ENCODE results near the gene DKK3.

DKK3 gene

DNA sequence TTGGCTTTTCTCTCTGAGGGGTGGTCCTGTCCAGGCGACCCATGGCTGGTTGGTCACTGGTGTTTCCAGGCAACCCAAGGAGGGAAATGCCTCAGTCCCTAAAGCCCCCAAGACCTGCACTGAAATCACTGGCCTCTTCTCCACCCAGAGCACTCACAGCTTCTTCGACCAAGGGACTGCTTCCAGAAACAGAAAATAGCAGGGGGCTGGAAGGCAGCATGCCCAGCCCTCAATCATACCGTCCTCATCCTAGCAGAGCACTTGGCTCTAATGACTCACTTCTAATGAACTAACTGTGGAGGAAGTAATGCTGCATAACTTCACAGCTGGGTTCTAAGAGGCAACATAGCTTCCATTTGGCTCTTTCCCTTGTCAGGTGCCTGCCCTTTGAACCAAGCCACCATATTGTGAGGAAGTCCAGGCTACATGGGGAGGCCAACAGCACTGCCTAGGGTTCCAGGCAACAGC, 27.6 kb downstream of the DKK3 start:
- no peak for DNase-seq

- no peak for DNase-seq
Measured at GRCh38 chr11:11980200-11980599, 28.2 kb downstream of the DKK3 start.

DNA sequence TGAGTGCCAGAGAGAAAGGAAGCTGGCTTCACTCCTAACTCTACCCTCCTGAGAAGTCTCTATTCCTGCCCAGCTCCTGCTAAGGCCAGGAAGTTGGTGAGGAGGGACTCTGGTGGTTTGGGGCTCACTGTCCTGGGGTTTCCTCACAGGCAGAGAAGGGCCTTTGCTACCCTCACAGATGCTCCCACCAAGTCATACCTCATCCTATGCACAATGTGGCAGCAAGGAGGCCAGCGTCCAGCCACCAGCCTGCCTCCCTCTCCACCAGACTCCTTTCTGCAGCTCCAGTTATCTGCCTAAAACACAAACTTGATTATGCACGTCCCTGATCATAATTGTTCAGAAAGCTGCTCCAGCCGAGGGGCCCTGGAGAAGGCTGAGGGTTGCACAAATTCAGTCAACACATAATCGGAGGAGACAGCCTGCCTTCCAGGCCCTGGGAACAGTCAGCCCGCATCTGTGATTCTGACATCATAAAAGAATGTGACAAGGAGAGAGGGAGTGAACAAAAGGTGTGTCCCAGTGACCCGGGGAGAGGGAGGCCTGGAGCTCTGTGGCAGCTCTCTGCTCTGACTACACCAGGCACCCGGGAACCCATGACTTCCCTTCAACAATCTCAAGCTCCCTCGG, 28.8 kb downstream of the DKK3 start:
- DNase-seq = peak; percentile 90

DNA sequence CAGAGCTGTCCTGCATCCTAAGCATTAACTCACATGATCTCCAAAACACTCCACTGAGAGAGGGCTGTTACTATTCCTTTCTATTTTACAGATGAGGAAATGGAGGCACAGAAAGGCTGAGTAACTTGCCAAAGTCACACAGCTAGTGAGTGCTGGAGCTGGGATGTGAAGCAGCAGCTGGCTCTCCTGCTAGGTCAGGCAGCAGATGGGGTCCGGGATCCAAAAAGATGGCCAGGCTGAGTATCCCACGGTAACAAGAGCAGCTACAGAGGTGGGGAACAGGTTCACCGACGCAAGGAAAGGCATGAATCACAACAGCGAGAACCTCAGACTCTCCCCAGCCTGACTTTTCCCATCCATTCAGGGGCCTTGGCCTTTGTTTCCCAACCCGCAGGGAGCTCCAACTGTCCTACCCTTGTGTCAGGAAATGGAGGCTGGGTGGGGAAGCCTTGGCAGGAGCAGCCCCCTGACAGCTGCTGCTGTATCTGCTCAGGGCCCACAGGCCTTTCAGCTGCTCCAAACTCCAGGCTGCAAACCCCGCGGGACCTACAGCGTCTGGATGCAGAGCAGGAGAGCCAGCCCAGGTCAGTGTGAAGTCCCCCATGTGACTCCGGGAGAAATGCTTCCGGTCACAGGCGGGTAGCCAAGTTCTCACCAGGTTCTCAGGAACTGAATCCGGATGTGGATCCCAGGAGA, 29.5 kb downstream of the DKK3 start:
- peak; percentile 80 for DNase-seq

GRCh38 chr11:11978098-11978637, 30.3 kb downstream of the DKK3 start:
- DNase-seq = no peak

DNA sequence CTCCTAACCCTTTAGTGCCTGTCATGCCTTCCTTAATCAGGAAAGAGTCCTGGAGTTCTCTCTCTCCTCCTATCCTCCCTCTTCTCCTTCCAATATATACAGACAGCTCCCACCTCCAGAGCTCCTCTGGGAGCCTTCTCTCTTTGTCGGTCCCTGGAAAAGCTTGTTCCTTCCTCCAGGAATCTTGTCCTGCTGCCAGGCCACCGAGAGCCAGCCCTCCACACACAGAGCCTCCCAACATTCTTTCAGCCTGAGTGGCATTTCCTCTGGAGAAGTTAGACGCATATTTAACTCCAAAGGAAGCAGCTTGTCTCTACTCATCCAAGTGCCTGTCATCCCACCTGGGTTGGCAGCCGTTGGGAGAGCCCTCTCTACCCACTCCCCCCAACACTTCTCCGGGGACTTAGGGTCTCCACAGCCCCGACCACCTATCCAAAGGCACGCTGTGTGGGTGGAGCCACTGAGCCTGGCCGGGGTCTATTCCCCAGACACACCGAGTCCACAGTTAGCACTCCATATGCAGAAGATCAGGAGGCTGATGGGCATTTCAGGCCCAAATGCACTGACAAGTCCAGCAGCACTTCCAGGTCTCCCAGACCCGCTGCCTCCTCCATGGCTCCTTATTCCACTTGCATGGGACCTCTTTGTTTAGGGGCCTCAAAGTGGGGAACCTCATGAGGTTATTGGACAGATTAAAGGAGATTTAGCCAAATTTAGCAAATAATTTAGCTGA, 31.1 kb downstream of the DKK3 start:
- no peak for DNase-seq

- no peak for DNase-seq
Measured at GRCh38 chr11:11976481-11977127, 31.8 kb downstream of the DKK3 start.

GRCh38 chr11:11975201-11976092, 33.0 kb downstream of the DKK3 start:
- DNase-seq = no peak

- no peak for DNase-seq
Measured at GRCh38 chr11:11973866-11974265, 34.6 kb downstream of the DKK3 start.

- DNase-seq = peak; percentile 30
Measured at GRCh38 chr11:11973361-11973800, 35.0 kb downstream of the DKK3 start.

DNA sequence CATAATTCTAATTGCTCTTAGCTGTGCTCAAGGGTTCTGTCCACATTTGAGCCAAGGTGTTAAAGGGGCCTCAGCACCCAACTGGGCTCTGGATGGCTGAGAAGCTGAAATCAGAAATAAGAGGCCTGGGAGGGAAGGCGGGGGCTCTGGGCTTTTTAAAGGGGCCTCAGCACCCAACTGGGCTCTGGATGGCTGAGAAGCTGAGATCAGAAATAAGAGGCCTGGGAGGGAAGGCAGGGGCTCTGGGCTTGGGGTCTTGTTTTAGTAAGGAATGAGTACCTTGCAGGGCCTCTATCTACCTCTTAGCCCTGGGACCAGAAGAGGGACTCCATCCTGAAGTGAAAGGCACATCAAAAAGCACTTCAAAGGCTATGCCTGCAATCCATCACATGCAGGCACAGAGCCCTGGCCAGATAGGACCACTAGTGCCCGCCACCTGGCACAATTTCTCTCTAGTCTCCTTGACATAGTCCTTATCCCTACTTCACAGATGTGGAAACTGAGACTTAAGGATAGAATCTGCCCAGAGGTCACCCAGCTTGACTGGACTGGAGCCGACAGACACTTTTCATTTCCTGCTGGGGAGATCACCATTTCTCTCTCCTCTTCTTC, 35.6 kb downstream of the DKK3 start:
- no peak for DNase-seq

DNA sequence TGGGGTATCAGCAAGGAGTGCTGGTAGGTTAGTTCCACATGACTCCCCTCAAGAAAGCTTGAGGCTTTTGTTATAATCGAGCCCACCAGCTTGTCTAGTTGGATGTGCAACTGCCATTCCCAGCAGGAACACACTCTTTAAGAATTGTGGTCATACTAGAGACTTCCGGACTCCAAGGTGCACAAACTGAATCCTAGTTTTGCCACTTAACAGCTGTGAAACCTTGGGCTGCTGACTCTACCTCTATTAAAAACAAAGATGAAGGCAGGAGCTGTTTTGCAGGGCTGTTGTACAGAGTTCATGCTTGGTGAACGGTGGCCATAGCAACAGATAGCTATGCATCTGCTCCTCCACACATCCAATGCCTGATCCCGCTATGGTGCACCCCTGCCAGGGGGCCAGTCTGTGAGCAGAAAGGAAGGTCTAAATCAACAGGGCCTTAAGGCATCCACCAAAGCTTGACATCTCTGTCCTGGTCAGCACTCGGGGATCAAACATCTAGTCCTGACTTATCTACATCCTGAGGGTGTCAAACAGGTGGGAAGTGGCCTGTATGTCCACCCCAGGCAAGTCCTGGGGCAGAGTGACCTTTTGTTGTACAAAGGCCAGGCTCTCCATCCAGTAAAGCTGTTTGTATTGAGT, 36.4 kb downstream of the DKK3 start:
- peak; percentile 70 for DNase-seq

DNA sequence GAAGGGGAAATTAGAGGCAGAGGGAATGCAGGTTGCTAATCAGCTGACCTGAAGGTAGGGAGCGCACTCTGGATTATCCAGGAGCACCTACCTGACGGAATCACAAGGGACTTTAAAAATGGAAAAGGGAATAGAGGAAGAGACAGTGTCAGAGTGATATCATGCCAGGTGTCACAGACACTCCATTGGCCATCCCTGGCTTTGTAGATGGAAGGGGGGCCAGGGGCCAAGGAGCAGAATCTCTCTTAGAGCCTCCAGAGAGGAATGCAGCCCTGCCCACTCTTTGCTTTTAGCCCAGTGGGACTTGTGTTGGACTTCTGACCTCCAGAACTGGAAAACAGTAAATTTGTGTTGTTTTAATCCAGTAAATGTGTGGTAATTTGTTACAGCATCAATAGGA, 37.9 kb downstream of the DKK3 start:
- peak; percentile 8 for DNase-seq

DNA sequence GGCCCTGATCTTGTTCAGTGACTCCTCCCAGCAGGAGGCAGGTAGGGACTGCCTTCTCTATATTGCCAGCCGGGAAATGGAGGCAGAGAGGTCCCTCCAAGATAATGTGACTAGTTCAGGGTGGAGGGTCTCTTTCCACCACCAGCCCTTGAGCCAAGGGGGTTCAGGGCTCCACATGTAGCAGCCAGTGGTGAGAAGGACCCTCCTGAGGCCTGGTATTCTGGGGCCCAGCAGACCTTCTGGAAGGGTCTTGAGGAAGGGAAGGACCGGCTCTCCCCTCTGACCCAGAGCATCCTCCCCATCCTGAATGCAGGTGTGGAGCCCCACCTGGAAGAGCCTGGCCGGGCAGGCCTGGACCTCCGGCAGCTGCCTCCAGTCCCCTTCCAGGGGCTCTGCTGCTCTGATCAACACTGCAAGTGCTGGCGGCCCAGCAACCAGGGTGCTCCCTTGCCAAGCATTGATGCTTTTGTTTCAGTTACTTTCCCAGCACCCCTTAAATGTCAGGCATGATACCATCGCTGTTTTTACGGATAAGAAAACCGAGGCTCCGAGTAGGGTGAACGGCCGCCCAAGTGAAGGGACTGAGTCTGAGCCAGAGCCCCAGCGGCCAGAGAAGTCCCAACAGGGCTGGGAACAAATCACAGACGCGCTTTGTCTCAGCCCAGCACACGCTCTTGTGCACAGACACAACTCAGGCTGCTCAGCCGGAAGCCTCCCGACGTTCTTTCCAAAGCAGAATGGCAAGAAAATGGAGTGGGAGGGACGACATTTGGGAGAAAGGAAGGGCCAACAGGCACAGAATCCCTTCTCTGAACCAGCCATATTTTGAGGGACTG, 38.8 kb downstream of the DKK3 start:
- DNase-seq = peak; percentile 40

GRCh38 chr11:11968511-11969280, 39.7 kb downstream of the DKK3 start:
- DNase-seq = peak; percentile 56

DNA sequence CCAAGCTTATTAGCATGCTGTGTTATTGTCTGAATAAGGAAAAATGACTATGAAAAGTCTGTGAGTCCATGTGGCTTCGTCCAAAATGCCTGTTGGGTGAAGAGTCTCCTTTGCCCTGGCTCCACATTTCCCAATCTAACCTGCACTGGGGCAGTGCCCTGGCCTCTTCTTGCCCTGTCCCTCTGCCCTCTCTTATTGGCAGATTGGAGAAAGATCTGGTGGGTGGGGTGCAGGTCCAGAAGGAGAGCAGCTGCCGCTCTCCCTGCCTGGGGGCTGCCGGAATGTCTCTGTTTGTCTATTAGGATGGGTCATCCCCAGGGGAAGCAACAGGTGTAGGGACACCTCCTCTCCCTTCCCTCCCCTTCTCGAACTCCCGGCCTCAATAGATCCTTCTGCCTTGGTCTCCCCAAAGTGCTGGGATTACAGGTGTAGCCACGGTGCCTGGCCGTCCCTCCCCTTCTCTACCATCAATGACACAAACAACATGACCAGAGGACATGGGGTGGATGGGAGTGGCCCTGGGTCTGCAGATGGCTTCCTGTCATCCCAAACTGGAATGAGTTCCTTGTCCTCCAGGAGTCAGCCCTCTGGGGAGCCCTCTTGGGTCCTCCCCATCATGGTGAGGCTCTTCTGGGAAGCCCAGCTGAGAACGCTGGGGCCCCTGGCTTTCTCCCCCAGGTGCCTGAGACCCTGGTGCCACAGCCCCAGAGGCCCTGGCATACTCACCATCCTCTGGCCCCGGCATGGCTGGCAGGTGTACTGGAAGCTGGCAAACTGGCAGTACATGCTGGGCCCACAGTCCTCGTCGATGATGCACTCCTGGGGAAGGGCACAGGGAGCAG, 40.5 kb downstream of the DKK3 start:
- no peak for DNase-seq

GRCh38 chr11:11966826-11967668, 41.4 kb downstream of the DKK3 start:
- DNase-seq = peak; percentile 74
